ENCODE measurements around the gene MTCL1.

- TF ChIP-seq CTCF (IDR thresholded peaks at IDR 0.05; ENCODE audit: poor library complexity): no peak
- TF ChIP-seq EZH2 (IDR thresholded peaks at IDR 0.05; ENCODE audit: borderline replicate concordance): no peak
These were observed 111.5 kb downstream of the MTCL1 start for GRCh38 chr18:8816816-8817215.

Data from hepatocyte (in vitro differentiated cells).